ENCODE data around the gene TSLP.

- TF ChIP-seq, protein P1, sequence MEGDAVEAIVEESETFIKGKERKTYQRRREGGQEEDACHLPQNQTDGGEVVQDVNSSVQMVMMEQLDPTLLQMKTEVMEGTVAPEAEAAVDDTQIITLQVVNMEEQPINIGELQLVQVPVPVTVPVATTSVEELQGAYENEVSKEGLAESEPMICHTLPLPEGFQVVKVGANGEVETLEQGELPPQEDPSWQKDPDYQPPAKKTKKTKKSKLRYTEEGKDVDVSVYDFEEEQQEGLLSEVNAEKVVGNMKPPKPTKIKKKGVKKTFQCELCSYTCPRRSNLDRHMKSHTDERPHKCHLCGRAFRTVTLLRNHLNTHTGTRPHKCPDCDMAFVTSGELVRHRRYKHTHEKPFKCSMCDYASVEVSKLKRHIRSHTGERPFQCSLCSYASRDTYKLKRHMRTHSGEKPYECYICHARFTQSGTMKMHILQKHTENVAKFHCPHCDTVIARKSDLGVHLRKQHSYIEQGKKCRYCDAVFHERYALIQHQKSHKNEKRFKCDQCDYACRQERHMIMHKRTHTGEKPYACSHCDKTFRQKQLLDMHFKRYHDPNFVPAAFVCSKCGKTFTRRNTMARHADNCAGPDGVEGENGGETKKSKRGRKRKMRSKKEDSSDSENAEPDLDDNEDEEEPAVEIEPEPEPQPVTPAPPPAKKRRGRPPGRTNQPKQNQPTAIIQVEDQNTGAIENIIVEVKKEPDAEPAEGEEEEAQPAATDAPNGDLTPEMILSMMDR (IDR thresholded peaks at IDR 0.05; ENCODE audit: low read depth, low read length, missing input control), result no peak
- no peak for TF ChIP-seq RAD21 (IDR thresholded peaks at IDR 0.05)
- no peak for TF ChIP-seq YY1 (IDR thresholded peaks at IDR 0.05)
- no peak for TF ChIP-seq SP1 (IDR thresholded peaks at IDR 0.05)
- TF ChIP-seq EGR1 (IDR thresholded peaks at IDR 0.05; ENCODE audit: low read depth in 2 of 2), result no peak
- no peak for TF ChIP-seq GABPA (IDR thresholded peaks at IDR 0.05 in 1 of 2, conservative IDR thresholded peaks at IDR 0.05 in 1 of 2)
- no peak for TF ChIP-seq TAF1 (conservative IDR thresholded peaks at IDR 0.05)
Observed at GRCh38 chr5:111124793-111125192, 53.3 kb downstream of the TSLP start.
